Fibroblast of lung (primary cell): ENCODE results near the gene FOXR1.

ENCODE experiments used
- CTCF ChIP-seq, 2 donors: IDR thresholded peaks in 1 of 2; conservative IDR thresholded peaks in 1 of 2; 1 replicate in 1 of 2; 2 replicates in 1 of 2; pipeline ENCODE4 v1.5.1; 2011 to 2012; ENCODE audit warnings: low read length in 2 of 2, control low read depth in 1 of 2, inconsistent platforms in 1 of 2, low read depth in 1 of 2, mild to moderate bottlenecking in 1 of 2
- EZH2 ChIP-seq: IDR thresholded peaks from 2 replicates; pipeline ENCODE4 v1.5.1; 2012; ENCODE audit warnings: low read length, control low read depth, mild to moderate bottlenecking; ENCODE audit errors: missing control alignments

GRCh38 chr11:118928870-118929500, 42.6 kb upstream of the FOXR1 start:
- TF ChIP-seq CTCF (conservative IDR thresholded peaks at IDR 0.05 in 1 of 2, IDR thresholded peaks at IDR 0.05 in 1 of 2; ENCODE audit: low read depth in 1 of 2, low read length in 2 of 2) (no peak), EZH2 (no peak)
